Sigmoid colon (tissue), 7 donors: ENCODE data around the gene RIMBP2. TPM values are rescaled to one million over a fixed set of nuclear protein-coding genes. Genes with fewer than 3 reads are reported as not detected.

Experiments
- DNase-seq: peaks from one replicate; pipeline ENCODE4 v3.0.0-alpha.2; 2019
- H3K27ac ChIP-seq, 4 donors: fragments of 200-600 bp; sonication (generic); one replicate each; pipeline ENCODE4 v1.5.1; 2016 to 2019; ENCODE audit warnings: mild to moderate bottlenecking in 1 of 4
- H3K27me3 ChIP-seq, 3 donors: fragments of 200-600 bp; sonication (generic); one replicate each; pipeline ENCODE4 v1.5.1; 2019; ENCODE audit warnings: mild to moderate bottlenecking in 1 of 3
- H3K36me3 ChIP-seq, 4 donors: fragments of 200-600 bp; sonication (generic); one replicate each; pipeline ENCODE4 v1.5.1; 2016 to 2019
- H3K4me1 ChIP-seq, 4 donors: fragments of 200-600 bp; sonication (generic); one replicate each; pipeline ENCODE4 v1.5.1; 2017 to 2019
- H3K4me3 ChIP-seq, 4 donors: fragments of 200-600 bp; sonication (generic); one replicate each; pipeline ENCODE4 v1.5.1; 2017 to 2019; ENCODE audit warnings: mild to moderate bottlenecking in 2 of 4, moderate library complexity in 1 of 4
- H3K9me3 ChIP-seq, 4 donors: fragments of 200-600 bp in 3 of 4; sonication (generic) in 3 of 4; one replicate each; pipeline versions ENCODE4 v1.5.1 to v1.6.1; 2013 to 2019
- EP300 ChIP-seq, 4 donors: sonication (generic); formaldehyde crosslinking; IDR thresholded peaks; one replicate each; pipeline ENCODE4 v1.6.1; 2017; ENCODE audit warnings: antibody characterized with exemption in 4 of 4
- POLR2A ChIP-seq, 2 donors: fragments of 450-650 bp; IDR thresholded peaks; one replicate each; pipeline ENCODE4 v1.6.1; 2016; ENCODE audit warnings: antibody characterized with exemption in 2 of 2, mild to moderate bottlenecking in 2 of 2, moderate library complexity in 2 of 2
- POLR2AphosphoS5 ChIP-seq, 4 donors: sonication (generic); formaldehyde crosslinking; IDR thresholded peaks; one replicate each; pipeline ENCODE4 v1.6.1; 2017; ENCODE audit warnings: antibody characterized with exemption in 4 of 4
- WGBS, 2 donors: extraction: QIAGEN DNeasy Blood & Tissue Kit; methylation state at CpG; one replicate each; pipeline ENCODE4 v1.1.7; 2013; 5-methylcytosine and 5-hydroxymethylcytosine counted together
- intact Hi-C: fragments of 100-400 bp; cut with DNase I; formaldehyde crosslinking; loops from one replicate; pipeline ENCODE4 v1.15.1; 2023
- polyA plus RNA-seq, 3 donors: library from polyadenylated mRNA; stranded (reverse); fragments of 200-250 nt; gene quantifications; one replicate each; pipeline ENCODE4 v1.2.3, GENCODE V29; 2013
- total RNA-seq, 4 donors: library from RNA; depleted of rRNA; stranded (reverse); fragments of >200 nt; gene quantifications; one replicate each; pipeline ENCODE4 v1.1.0, GENCODE V29; 2016
- TF ChIP-seq, protein P1 (sequence below), 4 experiments: fragments of 450-650 bp in 3 of 4; fragments of 200-600 bp in 1 of 4; IDR thresholded peaks; one replicate each; pipeline ENCODE4 v1.5.1; 2016 to 2019; ENCODE audit warnings: antibody characterized with exemption in 4 of 4, mild to moderate bottlenecking in 3 of 4, moderate library complexity in 2 of 4
- donor health status: healthy with polysubstance abuse.
- donor health status: Bipolar disorder and iron deficiency.
- donor health status: healthy.

Gene RIMBP2
- total and polyA plus RNA-seq, 7 donors = under 0.01 to 5.5 (median 1.4) TPM

DNA sequence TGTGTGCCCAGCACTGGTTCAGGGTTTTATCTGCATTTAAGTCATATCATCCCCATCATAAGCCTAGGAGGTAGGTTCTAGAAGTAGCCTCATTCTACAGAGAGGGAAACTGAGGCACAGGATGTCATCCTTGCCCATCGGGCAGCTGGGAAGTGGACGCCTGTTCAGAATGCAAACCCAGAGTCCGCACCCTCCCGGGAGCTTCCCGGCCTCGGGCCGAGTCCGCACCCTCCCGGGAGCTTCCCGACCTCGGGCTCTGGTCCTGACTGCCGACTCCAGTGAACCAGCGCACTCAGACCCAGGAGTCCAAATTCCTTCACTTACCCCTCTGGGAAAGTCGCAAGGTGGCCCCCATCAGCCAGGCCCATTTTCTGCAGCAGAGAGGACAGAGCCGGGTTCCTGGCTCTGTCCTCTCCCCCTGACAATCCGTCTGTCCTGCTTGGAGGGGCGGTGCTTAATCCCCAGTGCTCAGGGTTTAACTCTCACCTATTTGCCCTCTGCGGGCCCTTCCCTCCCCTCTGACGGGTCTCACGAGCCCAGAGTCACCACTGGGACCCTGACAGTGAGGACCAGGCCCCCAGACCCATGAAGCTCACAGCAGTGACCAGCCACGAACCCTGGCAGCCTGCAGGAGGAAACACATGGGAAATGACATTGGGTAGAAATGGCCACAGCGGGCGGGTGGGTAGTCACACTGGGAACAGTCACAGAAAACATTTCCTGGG lies 236.5 kb downstream of the RIMBP2 start:
- 73 to 76% methylated on average over 23 of the region's 23 CpGs for WGBS, 2 donors
- H3K9me3 ChIP-seq = no peaks in the 10 kb centered on the region
- intact Hi-C loops = no loop called here
- no peak for DNase-seq
- peaks cover 0 to 25% (median 12%) of the 10 kb centered on the region in 3 donors for H3K27me3 ChIP-seq
- H3K36me3 ChIP-seq = no peaks in the 10 kb centered on the region
- no peak for TF ChIP-seq POLR2A (IDR thresholded peaks at IDR 0.05)
- TF ChIP-seq POLR2AphosphoS5 (IDR thresholded peaks at IDR 0.05) = no peak
- TF ChIP-seq, protein P1, sequence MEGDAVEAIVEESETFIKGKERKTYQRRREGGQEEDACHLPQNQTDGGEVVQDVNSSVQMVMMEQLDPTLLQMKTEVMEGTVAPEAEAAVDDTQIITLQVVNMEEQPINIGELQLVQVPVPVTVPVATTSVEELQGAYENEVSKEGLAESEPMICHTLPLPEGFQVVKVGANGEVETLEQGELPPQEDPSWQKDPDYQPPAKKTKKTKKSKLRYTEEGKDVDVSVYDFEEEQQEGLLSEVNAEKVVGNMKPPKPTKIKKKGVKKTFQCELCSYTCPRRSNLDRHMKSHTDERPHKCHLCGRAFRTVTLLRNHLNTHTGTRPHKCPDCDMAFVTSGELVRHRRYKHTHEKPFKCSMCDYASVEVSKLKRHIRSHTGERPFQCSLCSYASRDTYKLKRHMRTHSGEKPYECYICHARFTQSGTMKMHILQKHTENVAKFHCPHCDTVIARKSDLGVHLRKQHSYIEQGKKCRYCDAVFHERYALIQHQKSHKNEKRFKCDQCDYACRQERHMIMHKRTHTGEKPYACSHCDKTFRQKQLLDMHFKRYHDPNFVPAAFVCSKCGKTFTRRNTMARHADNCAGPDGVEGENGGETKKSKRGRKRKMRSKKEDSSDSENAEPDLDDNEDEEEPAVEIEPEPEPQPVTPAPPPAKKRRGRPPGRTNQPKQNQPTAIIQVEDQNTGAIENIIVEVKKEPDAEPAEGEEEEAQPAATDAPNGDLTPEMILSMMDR (IDR thresholded peaks at IDR 0.05) = no peak
- no peak for TF ChIP-seq EP300 (IDR thresholded peaks at IDR 0.05)
- no peaks in the 10 kb centered on the region for H3K4me1 ChIP-seq
- H3K27ac ChIP-seq = no peak overlapping the region
- no peak overlapping the region for H3K4me3 ChIP-seq

DNA sequence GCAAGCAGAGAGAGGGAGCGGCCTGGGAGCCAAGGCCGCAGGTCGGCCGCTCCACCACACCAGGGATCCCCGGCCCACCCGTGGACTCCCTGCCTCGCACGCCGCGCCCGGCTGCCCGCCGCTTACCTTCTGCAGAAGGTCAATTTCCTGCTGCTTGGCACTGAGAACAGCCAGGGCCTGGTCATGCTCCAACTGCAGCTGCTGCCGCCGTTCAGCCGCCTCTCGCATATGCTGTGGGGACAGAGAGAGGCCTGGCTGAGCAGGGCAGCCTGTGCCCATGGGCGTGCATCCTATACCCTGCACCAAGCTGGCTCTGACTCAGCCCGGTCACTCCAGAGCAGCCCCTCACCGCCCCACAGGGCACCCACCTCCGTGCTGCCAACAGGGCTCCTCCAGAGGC lies 237.3 kb downstream of the RIMBP2 start:
- intact Hi-C loops = no loop called here
- no peaks in the 10 kb centered on the region for H3K4me1 ChIP-seq
- DNase-seq = no peak
- H3K27me3 ChIP-seq = peaks cover 0 to 24% (median 12%) of the 10 kb centered on the region in 3 donors
- no peak overlapping the region for H3K4me3 ChIP-seq
- no peak overlapping the region for H3K27ac ChIP-seq
- 83 to 89% methylated on average over 21 of the region's 21 CpGs for WGBS, 2 donors
- no peak for TF ChIP-seq POLR2A (IDR thresholded peaks at IDR 0.05)
- no peak for TF ChIP-seq POLR2AphosphoS5 (IDR thresholded peaks at IDR 0.05)
- TF ChIP-seq, protein P1 (IDR thresholded peaks at IDR 0.05) = no peak
- TF ChIP-seq EP300 (IDR thresholded peaks at IDR 0.05) = no peak
- H3K36me3 ChIP-seq = no peaks in the 10 kb centered on the region
- no peaks in the 10 kb centered on the region for H3K9me3 ChIP-seq

DNA sequence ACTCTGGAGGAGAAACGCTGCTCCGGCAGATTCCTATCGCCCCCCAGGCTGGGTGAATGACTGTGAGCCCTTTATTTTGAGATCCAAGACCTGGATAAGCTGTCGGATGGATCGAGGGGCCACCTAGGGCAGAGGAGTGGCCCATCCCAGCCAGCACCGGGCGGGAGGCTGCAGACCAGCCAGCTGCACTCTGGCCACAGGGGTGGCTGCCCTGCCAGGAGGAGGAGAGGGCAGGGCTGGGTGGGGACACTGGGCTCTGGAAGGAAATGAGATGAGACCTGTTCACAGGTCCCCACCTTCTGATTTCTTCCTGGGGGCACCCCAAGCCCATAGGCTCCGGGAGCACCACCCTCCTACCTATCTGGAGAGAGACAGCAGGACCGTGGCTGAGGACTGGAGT lies 238.4 kb downstream of the RIMBP2 start:
- TF ChIP-seq POLR2AphosphoS5 (IDR thresholded peaks at IDR 0.05) (no peak), EP300 (IDR thresholded peaks at IDR 0.05) (no peak), POLR2A (IDR thresholded peaks at IDR 0.05) (no peak)
- TF ChIP-seq, protein P1 (IDR thresholded peaks at IDR 0.05) = no peak
- Histone ChIP-seq H3K27me3 (peaks cover 0 to 23% (median 12%) of the 10 kb centered on the region in 3 donors), H3K27ac (no peak overlapping the region), H3K9me3 (no peaks in the 10 kb centered on the region), H3K4me1 (no peaks in the 10 kb centered on the region), H3K4me3 (no peak overlapping the region), H3K36me3 (no peaks in the 10 kb centered on the region)
- intact Hi-C loops = no loop called here
- 67 to 68% methylated on average over 9 of the region's 9 CpGs for WGBS, 2 donors
- no peak for DNase-seq

DNA sequence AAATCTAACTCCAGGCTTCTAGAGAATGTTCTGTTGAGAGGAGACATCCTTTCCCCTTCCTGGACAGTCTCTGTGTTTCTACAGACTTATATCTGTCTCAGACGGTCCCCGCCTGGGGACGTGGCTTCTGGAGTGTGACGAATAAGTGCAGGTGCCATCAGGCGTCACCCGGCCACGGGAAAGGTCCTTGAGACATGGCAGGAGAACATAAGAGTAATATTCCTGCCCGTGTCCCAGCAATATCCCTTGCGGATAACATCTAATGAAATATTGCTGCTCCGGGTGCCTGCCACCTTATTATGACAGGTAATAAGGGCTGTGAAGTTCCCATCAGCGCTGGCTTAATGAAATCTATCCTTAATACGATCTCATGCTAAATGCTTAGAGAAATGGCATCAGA lies 238.8 kb downstream of the RIMBP2 start:
- peaks cover 0 to 19% (median 11%) of the 10 kb centered on the region in 3 donors for H3K27me3 ChIP-seq
- WGBS, 2 donors = 78 to 84% methylated on average over 12 of the region's 12 CpGs
- TF ChIP-seq, protein P1 (IDR thresholded peaks at IDR 0.05) = no peak
- TF ChIP-seq POLR2A (IDR thresholded peaks at IDR 0.05) = no peak
- no peak for TF ChIP-seq POLR2AphosphoS5 (IDR thresholded peaks at IDR 0.05)
- intact Hi-C loops = no loop called here
- no peaks in the 10 kb centered on the region for H3K36me3 ChIP-seq
- H3K27ac ChIP-seq = no peak overlapping the region
- H3K4me3 ChIP-seq = no peak overlapping the region
- no peaks in the 10 kb centered on the region for H3K9me3 ChIP-seq
- DNase-seq = no peak
- H3K4me1 ChIP-seq = no peaks in the 10 kb centered on the region
